HepG2 (cell line): ENCODE results near the gene C2orf49.

ENCODE experiments used
- RXRB ChIP-seq: IDR thresholded peaks from 2 replicates; pipeline ENCODE4 v1.6.1; 2016; ENCODE audit warnings: borderline replicate concordance, missing genetic modification reagents, missing compliant biosample characterization
- SMARCE1 ChIP-seq: fragments of 450-650 bp; IDR thresholded peaks from 2 replicates; pipeline ENCODE4 v1.6.1; 2017; ENCODE audit warnings: borderline replicate concordance
- TF ChIP-seq, protein P1 (sequence below): sonication (generic); formaldehyde crosslinking; IDR thresholded peaks from 2 replicates; pipeline ENCODE4 v1.4.0; 2020; ENCODE audit warnings: mild to moderate bottlenecking, missing genetic modification reagents
- TF ChIP-seq, protein P2 (sequence below): sonication (generic); formaldehyde crosslinking; IDR thresholded peaks from 2 replicates; pipeline ENCODE4 v1.5.0; 2020; ENCODE audit warnings: mild to moderate bottlenecking, missing genetic modification reagents, moderate library complexity

DNA sequence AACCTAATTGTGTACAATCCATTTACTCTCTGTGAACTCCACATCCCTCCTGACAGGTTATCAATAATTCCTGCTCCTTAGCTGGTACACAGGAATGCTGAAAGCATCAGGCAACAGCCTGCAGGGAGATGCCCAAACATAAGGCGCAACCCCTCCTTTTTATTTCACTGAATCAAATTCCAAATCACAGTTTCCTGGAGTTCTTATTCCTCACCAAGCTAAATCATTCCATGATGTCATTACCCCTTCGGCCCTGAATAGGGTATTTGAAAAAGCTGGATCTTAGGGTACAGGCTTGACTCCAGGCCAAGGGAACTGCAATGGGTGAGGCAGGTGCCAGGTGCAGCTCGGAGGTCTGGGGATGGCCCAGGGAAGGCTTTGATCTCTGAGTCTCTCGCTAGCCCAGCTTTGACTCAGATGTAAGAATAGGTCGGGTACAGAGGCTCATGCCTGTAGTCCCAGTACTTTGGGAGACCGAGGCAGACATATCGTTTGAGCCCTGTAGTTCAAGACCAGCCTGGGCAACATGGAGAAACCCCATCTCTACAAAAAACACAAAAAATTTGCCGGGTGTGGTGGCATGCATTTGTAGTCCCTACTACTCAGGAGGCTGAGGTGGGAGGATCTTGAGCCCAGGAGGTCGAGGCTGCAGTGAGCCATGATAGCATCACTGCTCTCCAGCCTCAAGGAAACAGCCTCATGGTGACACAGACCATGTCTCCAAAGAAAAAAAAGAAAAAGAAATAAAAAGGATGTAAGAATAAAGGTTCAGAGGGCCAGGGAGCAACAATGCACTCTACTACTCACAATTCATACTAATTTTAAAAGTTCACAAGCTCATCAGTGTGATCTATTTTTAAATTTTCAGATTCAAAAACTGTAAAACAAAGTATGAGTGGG is 54.7 kb downstream of the C2orf49 start:
- TF ChIP-seq, protein P1, sequence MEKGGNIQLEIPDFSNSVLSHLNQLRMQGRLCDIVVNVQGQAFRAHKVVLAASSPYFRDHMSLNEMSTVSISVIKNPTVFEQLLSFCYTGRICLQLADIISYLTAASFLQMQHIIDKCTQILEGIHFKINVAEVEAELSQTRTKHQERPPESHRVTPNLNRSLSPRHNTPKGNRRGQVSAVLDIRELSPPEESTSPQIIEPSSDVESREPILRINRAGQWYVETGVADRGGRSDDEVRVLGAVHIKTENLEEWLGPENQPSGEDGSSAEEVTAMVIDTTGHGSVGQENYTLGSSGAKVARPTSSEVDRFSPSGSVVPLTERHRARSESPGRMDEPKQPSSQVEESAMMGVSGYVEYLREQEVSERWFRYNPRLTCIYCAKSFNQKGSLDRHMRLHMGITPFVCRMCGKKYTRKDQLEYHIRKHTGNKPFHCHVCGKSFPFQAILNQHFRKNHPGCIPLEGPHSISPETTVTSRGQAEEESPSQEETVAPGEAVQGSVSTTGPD, result no peak
- TF ChIP-seq RXRB (CRISPR knock-in tag) (no peak), SMARCE1 (no peak)
- TF ChIP-seq, protein P2, sequence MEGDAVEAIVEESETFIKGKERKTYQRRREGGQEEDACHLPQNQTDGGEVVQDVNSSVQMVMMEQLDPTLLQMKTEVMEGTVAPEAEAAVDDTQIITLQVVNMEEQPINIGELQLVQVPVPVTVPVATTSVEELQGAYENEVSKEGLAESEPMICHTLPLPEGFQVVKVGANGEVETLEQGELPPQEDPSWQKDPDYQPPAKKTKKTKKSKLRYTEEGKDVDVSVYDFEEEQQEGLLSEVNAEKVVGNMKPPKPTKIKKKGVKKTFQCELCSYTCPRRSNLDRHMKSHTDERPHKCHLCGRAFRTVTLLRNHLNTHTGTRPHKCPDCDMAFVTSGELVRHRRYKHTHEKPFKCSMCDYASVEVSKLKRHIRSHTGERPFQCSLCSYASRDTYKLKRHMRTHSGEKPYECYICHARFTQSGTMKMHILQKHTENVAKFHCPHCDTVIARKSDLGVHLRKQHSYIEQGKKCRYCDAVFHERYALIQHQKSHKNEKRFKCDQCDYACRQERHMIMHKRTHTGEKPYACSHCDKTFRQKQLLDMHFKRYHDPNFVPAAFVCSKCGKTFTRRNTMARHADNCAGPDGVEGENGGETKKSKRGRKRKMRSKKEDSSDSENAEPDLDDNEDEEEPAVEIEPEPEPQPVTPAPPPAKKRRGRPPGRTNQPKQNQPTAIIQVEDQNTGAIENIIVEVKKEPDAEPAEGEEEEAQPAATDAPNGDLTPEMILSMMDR, result no peak
